ENCODE results near the gene WDSUB1.

Gene WDSUB1

GRCh38 chr2:159195697-159196096 is 90.8 kb downstream of the WDSUB1 start:
- DNase-seq (ENCODE audit: low read depth) = no peak

- DNase-seq (ENCODE audit: low read depth) = no peak
These were observed 92.3 kb downstream of the WDSUB1 start for GRCh38 chr2:159194241-159194640.

GRCh38 chr2:159193791-159194190 is 92.7 kb downstream of the WDSUB1 start:
- DNase-seq (ENCODE audit: low read depth) = no peak

- no peak for DNase-seq (ENCODE audit: low read depth)
These were observed 94.1 kb downstream of the WDSUB1 start for GRCh38 chr2:159192371-159192918.

GRCh38 chr2:159188449-159188848 is 98.1 kb downstream of the WDSUB1 start:
- DNase-seq (ENCODE audit: low read depth) = no peak

GRCh38 chr2:159187106-159187505 is 99.4 kb downstream of the WDSUB1 start:
- DNase-seq (ENCODE audit: low read depth) = no peak

- no peak for DNase-seq (ENCODE audit: low read depth)
These were observed 100.0 kb downstream of the WDSUB1 start for GRCh38 chr2:159186462-159186861.
